ENCODE measurements around the gene DNAAF5.
"Not testable (repeated sequence)": the region's sequence is repeated elsewhere in the genome, so short reads cannot be mapped to it uniquely, and the experiment has no call there.

- not testable (repeated sequence) for TF ChIP-seq CTCF (IDR thresholded peaks at IDR 0.05; ENCODE audit: poor library complexity); EZH2phosphoT487 (IDR thresholded peaks at IDR 0.05; ENCODE audit: low read depth, severe bottlenecking, unreplicated experiment)
These were observed 77.3 kb downstream of the DNAAF5 start for GRCh38 chr7:803796-804195.
